ENCODE measurements around the gene KLRF1. TPM values are rescaled to one million over a fixed set of nuclear protein-coding genes. Genes with fewer than 3 reads are reported as not detected.

Gene KLRF1
- total RNA-seq, 1 experiment from 2014 or later, result not detected

GRCh38 chr12:9794484-9795093 lies 32.7 kb upstream of the KLRF1 start:
- no peak overlapping the region for H2BK5ac ChIP-seq (ENCODE audit: insufficient read length, low read length)
- no peaks in the 10 kb centered on the region for H3K23me2 ChIP-seq (ENCODE audit: insufficient read length, low read depth, low read length, poor library complexity, severe bottlenecking)
- H4K20me1 ChIP-seq (ENCODE audit: control insufficient read depth, insufficient read depth, insufficient read length), result no peaks in the 10 kb centered on the region
- H3K4me2 ChIP-seq (ENCODE audit: insufficient read depth, insufficient read length, low read length), result no peak overlapping the region
- H2AFZ ChIP-seq (ENCODE audit: low read length), result no peak overlapping the region
- peaks cover 2% of the 10 kb centered on the region; the same call in 1 of the 2 replicates for H3K4me1 ChIP-seq (ENCODE audit: insufficient read depth, low read length)
- no peaks in the 10 kb centered on the region for H3K79me2 ChIP-seq (ENCODE audit: insufficient read depth, low read length)
- Mint-ChIP-seq H3K27ac (0 out of 7 replicates have a peak overlapping the region, but pooled peaks of 1 of the 3 experiments have one; percentile 2), H3K9me3 (peaks cover 7 to 8% of the 10 kb centered on the region in 2 experiments), H3K36me3 (ENCODE audit: insufficient read depth in 1 of 3, low read depth in 3 of 3) (peaks cover 4 to 10% (median 5%) of the 10 kb centered on the region in 3 experiments; a peak in 5 of 7 replicates), H3K4me3 (no peak overlapping the region), H3K27me3 (ENCODE audit: low read depth) (no peaks in the 10 kb centered on the region; the same call in 1 of the 2 replicates), H3K4me1 (peaks cover 19 to 32% of the 10 kb centered on the region in 2 experiments)
- no peak overlapping the region for H3K14ac ChIP-seq (ENCODE audit: insufficient read depth, low read length)
- H2BK12ac ChIP-seq (ENCODE audit: insufficient read length, low read depth, low read length), result no peak overlapping the region
- no peak overlapping the region for H2BK20ac ChIP-seq (ENCODE audit: low read depth, low read length, poor library complexity, severe bottlenecking)
- H3K9ac ChIP-seq (ENCODE audit: extremely low read depth, insufficient read length, low read length), result no peak overlapping the region
- H3K56ac ChIP-seq (ENCODE audit: insufficient read length, low read depth, low read length), result no peak overlapping the region
- H3T11ph ChIP-seq (ENCODE audit: low read length), result no peak overlapping the region
- no peak overlapping the region for H2AK5ac ChIP-seq (ENCODE audit: insufficient read length, low read length)
- no peaks in the 10 kb centered on the region for H3K9me3 ChIP-seq (ENCODE audit: control insufficient read depth, low read depth, low read length)
- H4K5ac ChIP-seq (ENCODE audit: insufficient read length, low read depth, low read length), result no peak overlapping the region
- H3K18ac ChIP-seq (ENCODE audit: insufficient read length, low read depth, low read length), result no peak overlapping the region
- no peak for DNase-seq
- TF ChIP-seq CTCF (conservative IDR thresholded peaks at IDR 0.05), result no peak
- H4K8ac ChIP-seq (replicated peaks; ENCODE audit: insufficient read length, low read depth, low read length), result no peak overlapping the region
- no peak overlapping the region for H2BK120ac ChIP-seq (ENCODE audit: low read depth, low read length, poor library complexity, severe bottlenecking)
- no peak overlapping the region for H3K27ac ChIP-seq (ENCODE audit: insufficient read length, low read depth, low read length)
- H4K91ac ChIP-seq (ENCODE audit: insufficient read length, low read depth, low read length), result no peak overlapping the region
- H3K4ac ChIP-seq (ENCODE audit: low read depth, low read length), result no peak overlapping the region
- no peaks in the 10 kb centered on the region for H3K27me3 ChIP-seq (ENCODE audit: insufficient read depth, low read length)
- no peak overlapping the region for H2BK15ac ChIP-seq (ENCODE audit: low read depth, low read length)
- H3K79me1 ChIP-seq (ENCODE audit: insufficient read depth, low read depth, low read length, poor library complexity, severe bottlenecking), result no peaks in the 10 kb centered on the region
- no peak overlapping the region for H3K23ac ChIP-seq (ENCODE audit: insufficient read length, low read depth, low read length)
- no CpG with 5 or more reads among the region's 2 CpGs for WGBS (ENCODE audit: extremely low coverage, insufficient read length, low lambda C conversion rate)
